Bronchial epithelial cell (primary cell): ENCODE measurements around the gene PHF13. TPM values are rescaled to one million over a fixed set of nuclear protein-coding genes. Genes with fewer than 3 reads are reported as not detected.
A peak's percentile ranks its signal among the peaks of the same experiment; 100 is the strongest.

Experiments used
- DNase-seq: peaks from one replicate; pipeline ENCODE4 v3.0.0-alpha.2; 2010; ENCODE audit warnings: low read depth
- FAIRE-seq: peaks from 2 replicates; lab custom pipeline; 2011; peaks lifted over from hg19 to GRCh38; lab: Jason Lieb, UNC
- H3K27me3 ChIP-seq: 2 replicates; pipeline ENCODE4 v1.5.1; 2011; ENCODE audit warnings: low read length; ENCODE audit not compliant: control insufficient read depth, insufficient read depth
- H3K36me3 ChIP-seq: 2 replicates; pipeline ENCODE4 v1.5.1; 2011; ENCODE audit warnings: low read length; ENCODE audit not compliant: control insufficient read depth, insufficient read depth
- H3K4me3 ChIP-seq: 2 replicates; pipeline ENCODE4 v1.5.1; 2011; ENCODE audit warnings: mild to moderate bottlenecking, low read depth, low read length, control low read depth
- CTCF ChIP-seq: IDR thresholded peaks from 2 replicates; pipeline ENCODE4 v1.5.1; 2011; ENCODE audit warnings: mild to moderate bottlenecking, moderate library complexity, low read length, control low read depth, inconsistent platforms; ENCODE audit not compliant: insufficient read depth, severe bottlenecking
- total RNA-seq: library from RNA; depleted of rRNA; stranded (reverse); fragments of >200 nt; gene quantifications from 2 replicates; pipeline ENCODE4 v1.2.1, GENCODE V29; 2014

Gene PHF13
- total RNA-seq, 1 donor from 2014 or later, result 6.1 TPM

GRCh38 chr1:6602669-6603237, 10.8 kb upstream of the PHF13 start, which contains the start of gene KLHL21:
TSS of gene KLHL21 (minus strand) at chr1:6602869. CDS start at chr1:6602817, 52 bp downstream.
- Histone ChIP-seq H3K36me3 (peaks cover 16% of the 10 kb centered on the region), H3K27me3 (no peaks in the 10 kb centered on the region), H3K4me3 (peak within 1 kb of the TSS; percentile 99)
- no peak for TF ChIP-seq CTCF
- FAIRE-seq, result no peak
- peak; percentile 56 for DNase-seq

GRCh38 chr1:6603238-6603914, 10.2 kb upstream of the PHF13 start:
- Histone ChIP-seq H3K36me3 (peaks cover 11% of the 10 kb centered on the region), H3K27me3 (no peaks in the 10 kb centered on the region), H3K4me3 (peak overlapping the region; percentile 99)
- DNase-seq, result peak; percentile 54
- no peak for FAIRE-seq
- TF ChIP-seq CTCF, result no peak

DNA sequence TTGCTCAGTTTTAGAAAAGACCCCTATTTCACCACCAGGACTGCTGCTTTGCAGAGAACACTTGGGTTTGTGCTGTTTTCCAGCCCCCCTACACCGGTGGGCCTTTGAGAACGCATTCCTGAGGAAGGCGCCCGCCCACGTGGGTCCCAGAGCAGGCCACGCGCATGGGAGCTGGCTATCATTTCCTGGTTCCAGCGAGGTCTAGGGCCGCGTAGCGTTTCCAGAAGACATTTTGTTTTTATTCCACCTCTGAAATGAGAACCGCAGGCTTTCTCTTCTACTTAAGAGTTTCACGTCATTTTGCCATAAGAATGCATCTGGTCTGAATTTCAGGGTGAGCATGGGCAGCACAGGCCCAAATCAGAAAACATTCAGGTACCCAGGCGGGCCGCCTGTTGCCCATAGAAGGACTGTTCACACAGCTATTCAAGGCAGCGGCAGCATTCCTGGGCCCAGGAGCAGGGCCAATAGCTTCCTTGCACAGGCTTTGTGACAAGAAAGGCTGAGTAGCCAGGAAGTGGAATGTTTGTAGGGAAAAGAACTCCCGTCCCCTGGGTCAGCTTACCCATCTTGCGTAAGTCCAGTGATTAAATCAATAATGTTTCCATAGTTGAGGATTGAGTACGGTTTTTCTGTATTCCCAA, 9.5 kb upstream of the PHF13 start:
- FAIRE-seq, result no peak
- no peak overlapping the region for H3K4me3 ChIP-seq
- peaks cover 8% of the 10 kb centered on the region for H3K36me3 ChIP-seq
- no peak for TF ChIP-seq CTCF
- DNase-seq, result peak; percentile 63
- H3K27me3 ChIP-seq, result no peaks in the 10 kb centered on the region

GRCh38 chr1:6612641-6613360, 730 bp upstream of the PHF13 start:
- no peak for FAIRE-seq

More at GRCh38 chr1:6612641-6613360, 730 bp upstream of the PHF13 start:
- TF ChIP-seq CTCF, result no peak
- Histone ChIP-seq H3K4me3 (peak overlapping the region; percentile 48), H3K27me3 (no peaks in the 10 kb centered on the region), H3K36me3 (no peaks in the 10 kb centered on the region)
- peak; percentile 56 for DNase-seq
